SK-N-SH treated with all-trans-retinoic acid at 6 μM for 48 hours (cell line): ENCODE data around the gene TMEM253.

Experiments used
- ATAC-seq: fragments of 200-7000 bp; cut with Tn5 transposase; 3 replicates; pipeline ENCODE4 v1.9.1; 2020; ENCODE audit warnings: mild to moderate bottlenecking, moderate library complexity
- BACH2 ChIP-seq: fragments of 250-450 bp; sonication (Bioruptor Pico); IDR thresholded peaks from 2 replicates; pipeline ENCODE4 v1.9.0; 2021; ENCODE audit warnings: mild to moderate bottlenecking, borderline replicate concordance
- CSDC2 ChIP-seq: fragments of 250-450 bp; sonication (Bioruptor Pico); IDR thresholded peaks from 2 replicates; pipeline ENCODE4 v1.5.0; 2020; ENCODE audit warnings: mild to moderate bottlenecking, moderate library complexity
- CSRNP3 ChIP-seq: fragments of 250-450 bp; sonication (Bioruptor Pico); IDR thresholded peaks from 2 replicates; pipeline ENCODE4 v1.5.1; 2021; ENCODE audit warnings: mild to moderate bottlenecking, moderate library complexity
- ESRRG ChIP-seq: fragments of 250-450 bp; sonication (Bioruptor Pico); IDR thresholded peaks from 2 replicates; pipeline ENCODE4 v1.6.1; 2021; ENCODE audit warnings: mild to moderate bottlenecking
- GLIS3 ChIP-seq: fragments of 250-450 bp; sonication (Bioruptor Pico); IDR thresholded peaks from 2 replicates; pipeline ENCODE4 v1.5.0; 2020; ENCODE audit warnings: mild to moderate bottlenecking, moderate library complexity
- ISL1 ChIP-seq: fragments of 250-450 bp; sonication (Bioruptor Pico); IDR thresholded peaks from 2 replicates; pipeline ENCODE4 v2.1.2; 2022; ENCODE audit warnings: mild to moderate bottlenecking, moderate library complexity
- OSR1 ChIP-seq: fragments of 250-450 bp; sonication (Bioruptor Pico); IDR thresholded peaks from 2 replicates; pipeline ENCODE4 v1.8.0; 2022; ENCODE audit warnings: moderate library complexity, mild to moderate bottlenecking, inconsistent platforms
- PPARA ChIP-seq: fragments of 250-450 bp; sonication (Bioruptor Pico); IDR thresholded peaks from 2 replicates; pipeline ENCODE4 v1.5.0; 2020; ENCODE audit warnings: mild to moderate bottlenecking, borderline replicate concordance
- RARB ChIP-seq: fragments of 250-450 bp; sonication (Bioruptor Pico); IDR thresholded peaks from 2 replicates; pipeline ENCODE4 v1.8.0; 2021; ENCODE audit warnings: mild to moderate bottlenecking, moderate library complexity
- SNAI2 ChIP-seq: fragments of 250-450 bp; sonication (Bioruptor Pico); IDR thresholded peaks from 2 replicates; pipeline ENCODE4 v1.5.0; 2020; ENCODE audit warnings: mild to moderate bottlenecking, moderate library complexity
- TCF4 ChIP-seq: fragments of 250-450 bp; sonication (Bioruptor Pico); IDR thresholded peaks from 2 replicates; pipeline ENCODE4 v1.8.0; 2021; ENCODE audit warnings: mild to moderate bottlenecking, moderate library complexity, borderline replicate concordance
- TSHZ2 ChIP-seq: fragments of 250-450 bp; sonication (Bioruptor Pico); IDR thresholded peaks from 2 replicates; pipeline ENCODE4 v1.5.0; 2020; ENCODE audit warnings: mild to moderate bottlenecking, moderate library complexity
- ZC3H10 ChIP-seq: fragments of 250-450 bp; sonication (Bioruptor Pico); IDR thresholded peaks from 2 replicates; pipeline ENCODE4 v1.5.1; 2021; ENCODE audit warnings: mild to moderate bottlenecking, moderate library complexity
- ZFP3 ChIP-seq: fragments of 250-450 bp; sonication (Bioruptor Pico); IDR thresholded peaks from 2 replicates; pipeline ENCODE4 v1.5.0; 2020; ENCODE audit warnings: mild to moderate bottlenecking, moderate library complexity
- ZFP30 ChIP-seq: fragments of 450-650 bp; formaldehyde crosslinking; IDR thresholded peaks from 2 replicates; pipeline ENCODE4 v1.5.0; 2022; ENCODE audit warnings: mild to moderate bottlenecking, moderate library complexity
- ZNF565 ChIP-seq: fragments of 450-650 bp; formaldehyde crosslinking; conservative IDR thresholded peaks from 2 replicates; pipeline ENCODE4 v1.5.0; 2020; ENCODE audit warnings: low read depth, mild to moderate bottlenecking, moderate library complexity
- ZNF70 ChIP-seq: fragments of 450-650 bp; formaldehyde crosslinking; IDR thresholded peaks from 2 replicates; pipeline ENCODE4 v1.5.0; 2020; ENCODE audit warnings: mild to moderate bottlenecking, moderate library complexity
- TF ChIP-seq, protein P1 (sequence below): fragments of 250-450 bp; sonication (Bioruptor Pico); IDR thresholded peaks from 2 replicates; pipeline ENCODE4 v1.8.0; 2021; ENCODE audit warnings: low read depth, mild to moderate bottlenecking, moderate library complexity, borderline replicate concordance
- TF ChIP-seq, protein P2 (sequence below): fragments of 250-450 bp; sonication (Bioruptor Pico); IDR thresholded peaks from 2 replicates; pipeline ENCODE4 v1.8.0; 2020; ENCODE audit warnings: mild to moderate bottlenecking, moderate library complexity, borderline replicate concordance
- TF ChIP-seq, protein P3 (sequence below): fragments of 250-450 bp; sonication (Bioruptor Pico); IDR thresholded peaks from 2 replicates; pipeline ENCODE4 v1.5.1; 2020; ENCODE audit warnings: low read depth, mild to moderate bottlenecking, moderate library complexity

Gene TMEM253

DNA sequence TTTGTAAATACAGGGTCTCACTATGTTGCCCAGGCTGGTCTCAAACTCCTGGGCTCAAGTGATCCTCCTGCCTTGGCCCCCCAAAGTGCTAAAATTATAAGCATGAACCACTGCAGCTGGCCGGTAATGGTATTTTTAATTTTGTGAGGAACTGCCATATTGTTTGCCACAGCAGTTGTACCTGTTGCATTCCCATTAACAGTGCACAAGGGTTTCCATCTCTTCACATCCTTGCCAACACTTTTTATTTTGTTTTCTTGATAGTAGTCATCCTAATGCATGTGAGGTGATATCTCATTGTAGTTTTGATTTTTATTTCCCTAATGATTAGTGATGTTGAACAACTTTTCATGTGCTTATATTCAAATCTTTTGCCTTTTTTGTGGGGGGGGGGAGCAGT lies 41.5 kb downstream of the TMEM253 start (continued):
- TF ChIP-seq, protein P1, sequence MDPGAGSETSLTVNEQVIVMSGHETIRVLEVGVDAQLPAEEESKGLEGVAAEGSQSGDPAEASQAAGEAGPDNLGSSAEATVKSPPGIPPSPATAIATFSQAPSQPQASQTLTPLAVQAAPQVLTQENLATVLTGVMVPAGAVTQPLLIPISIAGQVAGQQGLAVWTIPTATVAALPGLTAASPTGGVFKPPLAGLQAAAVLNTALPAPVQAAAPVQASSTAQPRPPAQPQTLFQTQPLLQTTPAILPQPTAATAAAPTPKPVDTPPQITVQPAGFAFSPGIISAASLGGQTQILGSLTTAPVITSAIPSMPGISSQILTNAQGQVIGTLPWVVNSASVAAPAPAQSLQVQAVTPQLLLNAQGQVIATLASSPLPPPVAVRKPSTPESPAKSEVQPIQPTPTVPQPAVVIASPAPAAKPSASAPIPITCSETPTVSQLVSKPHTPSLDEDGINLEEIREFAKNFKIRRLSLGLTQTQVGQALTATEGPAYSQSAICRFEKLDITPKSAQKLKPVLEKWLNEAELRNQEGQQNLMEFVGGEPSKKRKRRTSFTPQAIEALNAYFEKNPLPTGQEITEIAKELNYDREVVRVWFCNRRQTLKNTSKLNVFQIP (CRISPR knock-in tag) = no peak
- no peak for TF ChIP-seq ESRRG (CRISPR knock-in tag)
- no peak for TF ChIP-seq ZNF70
- no peak for TF ChIP-seq BACH2 (CRISPR knock-in tag)

DNA sequence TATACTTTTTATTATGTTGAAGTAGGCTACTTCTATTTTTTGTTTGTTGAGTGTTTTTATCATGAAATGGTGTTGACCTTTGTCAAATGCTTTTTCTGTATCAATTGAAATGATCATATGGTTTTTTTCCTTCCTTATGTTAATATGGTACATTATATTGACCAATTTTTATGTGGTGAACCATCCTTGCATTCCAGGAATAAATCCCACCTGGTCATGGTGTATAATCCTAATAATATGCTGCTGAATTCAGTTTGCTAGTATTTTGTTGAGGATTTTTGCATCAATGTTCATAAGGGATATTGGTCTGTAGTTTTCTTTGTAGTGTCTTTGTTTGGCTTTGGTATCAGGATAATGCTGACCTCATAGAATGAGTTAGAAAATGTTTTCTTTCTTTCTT lies 44.6 kb downstream of the TMEM253 start:
- ATAC-seq = no peak
- no peak for TF ChIP-seq ZNF70
- TF ChIP-seq ZFP30 (CRISPR knock-in tag) = no peak
- no peak for TF ChIP-seq TCF4 (CRISPR knock-in tag)
- TF ChIP-seq CSRNP3 = no peak
- TF ChIP-seq GLIS3 = no peak
- TF ChIP-seq, protein P2, sequence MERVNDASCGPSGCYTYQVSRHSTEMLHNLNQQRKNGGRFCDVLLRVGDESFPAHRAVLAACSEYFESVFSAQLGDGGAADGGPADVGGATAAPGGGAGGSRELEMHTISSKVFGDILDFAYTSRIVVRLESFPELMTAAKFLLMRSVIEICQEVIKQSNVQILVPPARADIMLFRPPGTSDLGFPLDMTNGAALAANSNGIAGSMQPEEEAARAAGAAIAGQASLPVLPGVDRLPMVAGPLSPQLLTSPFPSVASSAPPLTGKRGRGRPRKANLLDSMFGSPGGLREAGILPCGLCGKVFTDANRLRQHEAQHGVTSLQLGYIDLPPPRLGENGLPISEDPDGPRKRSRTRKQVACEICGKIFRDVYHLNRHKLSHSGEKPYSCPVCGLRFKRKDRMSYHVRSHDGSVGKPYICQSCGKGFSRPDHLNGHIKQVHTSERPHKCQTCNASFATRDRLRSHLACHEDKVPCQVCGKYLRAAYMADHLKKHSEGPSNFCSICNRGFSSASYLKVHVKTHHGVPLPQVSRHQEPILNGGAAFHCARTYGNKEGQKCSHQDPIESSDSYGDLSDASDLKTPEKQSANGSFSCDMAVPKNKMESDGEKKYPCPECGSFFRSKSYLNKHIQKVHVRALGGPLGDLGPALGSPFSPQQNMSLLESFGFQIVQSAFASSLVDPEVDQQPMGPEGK = no peak
- no peak for TF ChIP-seq ZC3H10 (CRISPR knock-in tag)

GRCh38 chr14:21149641-21150367 lies 48.9 kb downstream of the TMEM253 start:
- no peak for ATAC-seq
- TF ChIP-seq RARB (no peak), ESRRG (CRISPR knock-in tag) (no peak), ZFP3 (CRISPR knock-in tag) (no peak), ZNF565 (CRISPR knock-in tag) (no peak), ZNF70 (no peak), PPARA (CRISPR knock-in tag) (no peak), ZFP30 (CRISPR knock-in tag) (no peak), CSDC2 (CRISPR knock-in tag) (no peak), OSR1 (no peak), TSHZ2 (CRISPR knock-in tag) (no peak), TCF4 (CRISPR knock-in tag) (no peak), ISL1 (CRISPR knock-in tag) (no peak), SNAI2 (CRISPR knock-in tag) (no peak)
- TF ChIP-seq, protein P2 = no peak
- TF ChIP-seq, protein P1 (CRISPR knock-in tag) = no peak
- TF ChIP-seq, protein P3, sequence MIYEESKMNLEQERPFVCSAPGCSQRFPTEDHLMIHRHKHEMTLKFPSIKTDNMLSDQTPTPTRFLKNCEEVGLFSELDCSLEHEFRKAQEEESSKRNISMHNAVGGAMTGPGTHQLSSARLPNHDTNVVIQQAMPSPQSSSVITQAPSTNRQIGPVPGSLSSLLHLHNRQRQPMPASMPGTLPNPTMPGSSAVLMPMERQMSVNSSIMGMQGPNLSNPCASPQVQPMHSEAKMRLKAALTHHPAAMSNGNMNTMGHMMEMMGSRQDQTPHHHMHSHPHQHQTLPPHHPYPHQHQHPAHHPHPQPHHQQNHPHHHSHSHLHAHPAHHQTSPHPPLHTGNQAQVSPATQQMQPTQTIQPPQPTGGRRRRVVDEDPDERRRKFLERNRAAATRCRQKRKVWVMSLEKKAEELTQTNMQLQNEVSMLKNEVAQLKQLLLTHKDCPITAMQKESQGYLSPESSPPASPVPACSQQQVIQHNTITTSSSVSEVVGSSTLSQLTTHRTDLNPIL (CRISPR knock-in tag) = no peak
